A549 (cell line): ENCODE data around the gene CEBPZ. TPM values are rescaled to one million over a fixed set of nuclear protein-coding genes. Genes with fewer than 3 reads are reported as not detected.

Source experiments
- ATAC-seq, 2 experiments: fragments of 200-7000 bp in 1 of 2; fragments of >200 bp in 1 of 2; cut with Nextera tagmentation in 1 of 2; cut with Tn5 transposase in 1 of 2; 3 replicates each; pipeline versions ENCODE4 v1.8.0 to v1.9.1; 2018 to 2020; ENCODE audit warnings: mild to moderate bottlenecking in 1 of 2, moderate library complexity in 1 of 2
- CTCF ChIA-PET: fragments of 300-600 bp; sonication (Branson Sonifier 250); formaldehyde crosslinking; extraction: SDS; loops from one replicate; lab custom pipeline; 2021; ENCODE audit warnings: antibody characterized with exemption, inconsistent platforms; lab: Yijun Ruan, JAX
- POLR2A ChIA-PET: fragments of 350-600 bp; formaldehyde crosslinking; extraction: SDS; loops from one replicate; lab custom pipeline; 2021; ENCODE audit warnings: antibody characterized with exemption, inconsistent platforms; lab: Yijun Ruan, JAX
- DNase-seq, 2 experiments: peaks; one replicate each; pipeline versions ENCODE4 v3.0.0 to v3.0.0-alpha.2; 2011 to 2016; ENCODE audit warnings: low read depth in 1 of 2, low spot score in 1 of 2
- FAIRE-seq: peaks from 2 replicates; lab custom pipeline; 2011; peaks lifted over from hg19 to GRCh38; lab: Jason Lieb, UNC
- H3K27ac ChIP-seq, 2 experiments: fragments of >200 bp; sonication (Bioruptor Twin); formaldehyde crosslinking; 3 replicates each; pipeline ENCODE4 v1.5.1; 2016 to 2017
- H3K4me1 ChIP-seq: fragments of >200 bp; sonication (Bioruptor Twin); formaldehyde crosslinking; 3 replicates; pipeline ENCODE4 v1.6.1; 2016
- H3K4me2 ChIP-seq: fragments of >200 bp; sonication (Bioruptor Twin); formaldehyde crosslinking; 3 replicates; pipeline ENCODE4 v1.6.1; 2016
- H3K4me3 ChIP-seq: fragments of >200 bp; sonication (Bioruptor Twin); formaldehyde crosslinking; 3 replicates; pipeline ENCODE4 v1.5.1; 2016
- H3K9me3 ChIP-seq: fragments of >200 bp; sonication (Bioruptor Twin); formaldehyde crosslinking; 3 replicates; pipeline ENCODE4 v1.6.1; 2016
- ATOH8 ChIP-seq: fragments of 250-450 bp; sonication (Bioruptor Pico); IDR thresholded peaks from 2 replicates; pipeline ENCODE4 v1.5.0; 2020; ENCODE audit warnings: low read depth, mild to moderate bottlenecking, moderate library complexity
- BHLHE40 ChIP-seq: IDR thresholded peaks from 2 replicates; pipeline ENCODE4 v1.6.1; 2012; ENCODE audit warnings: low read depth, low read length, inconsistent platforms
- CBX8 ChIP-seq: fragments of 200-600 bp; sonication (generic); IDR thresholded peaks from 2 replicates; pipeline ENCODE4 v1.6.1; 2016
- E2F6 ChIP-seq: IDR thresholded peaks from 2 replicates; pipeline ENCODE4 v1.6.1; 2012; ENCODE audit warnings: low read depth, borderline replicate concordance
- EHMT2 ChIP-seq: fragments of 200-600 bp; sonication (generic); IDR thresholded peaks from 2 replicates; pipeline ENCODE4 v1.6.1; 2016; ENCODE audit warnings: antibody characterized with exemption, low read depth, mild to moderate bottlenecking, moderate library complexity
- ELK1 ChIP-seq: fragments of 150-350 bp; IDR thresholded peaks from 2 replicates; pipeline ENCODE4 v1.6.1; 2014; ENCODE audit warnings: low read depth, mild to moderate bottlenecking, low read length
- FOSL2 ChIP-seq, 2 experiments: fragments of 450-650 bp in 1 of 2; fragments of >200 bp in 1 of 2; sonication (Bioruptor Twin) in 1 of 2; formaldehyde crosslinking; IDR thresholded peaks; 2 replicates each; pipeline versions ENCODE4 v1.5.0 to v1.6.1; 2016 to 2020; ENCODE audit warnings: mild to moderate bottlenecking in 1 of 2, moderate library complexity in 1 of 2
- FOXS1 ChIP-seq: fragments of 250-450 bp; sonication (Bioruptor Pico); IDR thresholded peaks from 2 replicates; pipeline ENCODE4 v1.5.0; 2020; ENCODE audit warnings: mild to moderate bottlenecking, moderate library complexity
- HMGXB4 ChIP-seq: fragments of 250-450 bp; sonication (Bioruptor Pico); IDR thresholded peaks from 2 replicates; pipeline ENCODE4 v1.5.0; 2021; ENCODE audit warnings: mild to moderate bottlenecking, moderate library complexity, borderline replicate concordance
- HOXA7 ChIP-seq: fragments of 250-450 bp; sonication (Bioruptor Pico); IDR thresholded peaks from 2 replicates; pipeline ENCODE4 v1.5.0; 2020; ENCODE audit warnings: mild to moderate bottlenecking, moderate library complexity
- KDM1A ChIP-seq: fragments of 200-600 bp; sonication (generic); IDR thresholded peaks from 2 replicates; pipeline ENCODE4 v1.6.1; 2016; ENCODE audit warnings: low read depth, mild to moderate bottlenecking
- KDM5A ChIP-seq: fragments of 200-600 bp; sonication (generic); IDR thresholded peaks from 2 replicates; pipeline ENCODE4 v1.6.1; 2016; ENCODE audit warnings: antibody characterized with exemption, mild to moderate bottlenecking
- MAZ ChIP-seq: fragments of 150-350 bp; IDR thresholded peaks from 2 replicates; pipeline ENCODE4 v1.6.1; 2014; ENCODE audit warnings: antibody characterized with exemption, low read depth, low read length, borderline replicate concordance
- MYC ChIP-seq: IDR thresholded peaks from 2 replicates; pipeline ENCODE4 v1.6.1; 2012; ENCODE audit warnings: mild to moderate bottlenecking, inconsistent platforms, low read length, improper control_type of control experiment, borderline replicate concordance
- NFE2L2 ChIP-seq: fragments of 150-350 bp; conservative IDR thresholded peaks from 2 replicates; pipeline ENCODE4 v1.6.1; 2014; ENCODE audit warnings: low read length
- NR3C1 ChIP-seq: fragments of >200 bp; sonication (Bioruptor Twin); formaldehyde crosslinking; IDR thresholded peaks from 3 replicates; pipeline ENCODE4 v1.6.1; 2017
- POLR2A ChIP-seq: IDR thresholded peaks from 2 replicates; pipeline ENCODE4 v1.6.1; 2012; ENCODE audit warnings: mild to moderate bottlenecking, low read length
- RAD21 ChIP-seq, 2 experiments: fragments of >200 bp in 1 of 2; sonication (Bioruptor Twin) in 1 of 2; formaldehyde crosslinking in 1 of 2; IDR thresholded peaks in 1 of 2; conservative IDR thresholded peaks in 1 of 2; 2 replicates in 1 of 2; 3 replicates in 1 of 2; pipeline ENCODE4 v1.6.1; 2012 to 2018; ENCODE audit warnings: inconsistent platforms in 1 of 2
- REST ChIP-seq: fragments of 200-600 bp; sonication (generic); IDR thresholded peaks from 2 replicates; pipeline ENCODE4 v1.6.1; 2016; ENCODE audit warnings: antibody characterized with exemption, mild to moderate bottlenecking, moderate library complexity
- SMC3 ChIP-seq: fragments of >200 bp; sonication (Bioruptor Twin); formaldehyde crosslinking; IDR thresholded peaks from 3 replicates; pipeline ENCODE4 v1.6.1; 2018; ENCODE audit warnings: inconsistent platforms
- SREBF2 ChIP-seq: fragments of 450-650 bp; IDR thresholded peaks from 2 replicates; pipeline ENCODE4 v1.6.1; 2014; ENCODE audit warnings: mild to moderate bottlenecking, moderate library complexity
- TFCP2L1 ChIP-seq: fragments of 250-450 bp; sonication (Bioruptor Pico); IDR thresholded peaks from 2 replicates; pipeline ENCODE4 v1.5.0; 2021; ENCODE audit warnings: mild to moderate bottlenecking
- USF2 ChIP-seq: fragments of 450-650 bp; IDR thresholded peaks from 2 replicates; pipeline ENCODE4 v1.6.1; 2014; ENCODE audit warnings: antibody characterized with exemption
- ZSCAN20 ChIP-seq: fragments of 250-450 bp; sonication (Bioruptor Pico); IDR thresholded peaks from 2 replicates; pipeline ENCODE4 v1.8.0; 2022; ENCODE audit warnings: mild to moderate bottlenecking, moderate library complexity
- WGBS: methylation state at CpG from one replicate; pipeline ENCODE4 v1.1.6; 2017; ENCODE audit errors: missing lambda C conversion rate; 5-methylcytosine and 5-hydroxymethylcytosine counted together
- polyA plus RNA-seq, 4 experiments: library from polyadenylated mRNA; depleted of rRNA in 3 of 4; stranded (reverse); fragments of >200 nt; fragmentation: RNase III in 1 of 4; extraction: RNeasy Plus Mini Kit Qiagen cat#74134 plus additional on column Dnase treatment in 1 of 4; gene quantifications; 2 replicates in 3 of 4; 3 replicates in 1 of 4; pipeline ENCODE4 v1.2.3, GENCODE V29; 2011 to 2017

CEBPZ gene
- polyA plus RNA-seq, 2 of the 4 experiments (the other 2 are of a cell fraction) = 70.9 to 71.5 TPM

GRCh38 chr2:37268111-37268510 is 36.7 kb upstream of the CEBPZ start:
- Histone ChIP-seq H3K27ac (no peak overlapping the region), H3K4me2 (no peak overlapping the region), H3K9me3 (no peaks in the 10 kb centered on the region), H3K4me1 (no peaks in the 10 kb centered on the region), H3K4me3 (no peak overlapping the region)
- ChIA-PET CTCF (no interaction called here), POLR2A (no interaction called here)
- FAIRE-seq (peak; percentile 67), DNase-seq (no peak), ATAC-seq (no peak)
- WGBS = 87% methylated on average over 4 of the region's 4 CpGs
- peak; percentile 52; the same call in 1 of the 2 replicates for TF ChIP-seq REST
- TF ChIP-seq FOXS1 (CRISPR knock-in tag) = no peak
- no peak for TF ChIP-seq HOXA7 (CRISPR knock-in tag)
- TF ChIP-seq KDM1A = no peak
- TF ChIP-seq ZSCAN20 = no peak

GRCh38 chr2:37267685-37268084 is 36.3 kb upstream of the CEBPZ start:
- ChIA-PET CTCF (interaction anchor here (1.4 to 2.0 kb wide), 2 partner anchors 10 to 21 kb away, joined by 3 to 7 read pairs; no protein-coding TSS in a partner anchor), POLR2A (no interaction called here)
- H3K4me2 ChIP-seq = no peak overlapping the region
- FAIRE-seq = no peak
- DNase-seq = no peak
- ATAC-seq = no peak
- H3K27ac ChIP-seq = no peak overlapping the region
- no peak overlapping the region for H3K4me3 ChIP-seq
- no peaks in the 10 kb centered on the region for H3K9me3 ChIP-seq
- no peaks in the 10 kb centered on the region for H3K4me1 ChIP-seq
- TF ChIP-seq HMGXB4 (CRISPR knock-in tag) (no peak), KDM1A (no peak), TFCP2L1 (CRISPR knock-in tag) (no peak), ELK1 (no peak), SMC3 (no peak), POLR2A (no peak), NFE2L2 (no peak), USF2 (no peak), FOSL2 (IDR thresholded peaks at IDR 0.05) (no peak), FOSL2 (CRISPR knock-in tag; IDR thresholded peaks at IDR 0.05) (no peak), CBX8 (no peak), MAZ (no peak), BHLHE40 (no peak), EHMT2 (no peak), KDM5A (no peak), E2F6 (no peak), RAD21 (conservative IDR thresholded peaks at IDR 0.05 in 1 of 2, IDR thresholded peaks at IDR 0.05 in 1 of 2) (no peak), SREBF2 (no peak), ATOH8 (CRISPR knock-in tag) (no peak), MYC (no peak), NR3C1 (no peak)
